OCI-LY7 (cell line): Measurements from ENCODE around the gene DET1. TPM values are rescaled to one million over a fixed set of nuclear protein-coding genes. Genes with fewer than 3 reads are reported as not detected.
"Not testable (repeated sequence)": the region's sequence is repeated elsewhere in the genome, so short reads cannot be mapped to it uniquely, and the experiment has no call there.

ENCODE experiments used
- BruUV-seq: library from RNA; stranded (reverse); fragments of 400-500 nt; replicated peaks from 2 replicates; lab custom pipeline; 2021; lab: Mats Ljungman, UMichigan
- CTCF ChIA-PET: fragments of 300-600 bp; sonication (Branson Sonifier 250); formaldehyde crosslinking; loops from one replicate; lab custom pipeline; 2022; ENCODE audit warnings: antibody characterized with exemption; ENCODE audit not compliant: unreplicated experiment; lab: Charles Lee
- POLR2A ChIA-PET: fragments of 300-600 bp; sonication (Branson Sonifier 250); formaldehyde crosslinking; loops from one replicate; lab custom pipeline; 2022; ENCODE audit warnings: antibody characterized with exemption; lab: Charles Lee
- DNase-seq: peaks from one replicate; pipeline ENCODE4 v3.0.0-alpha.2; 2015; ENCODE audit warnings: low spot score
- H2AFZ ChIP-seq: fragments of 200-600 bp; sonication (generic), shearing (Covaris generic); 2 replicates; pipeline ENCODE4 v1.6.1; 2014; ENCODE audit warnings: mild to moderate bottlenecking, antibody characterized with exemption, low read length, moderate library complexity
- H3K27ac ChIP-seq: fragments of 200-600 bp; sonication (generic); 2 replicates; pipeline ENCODE4 v1.5.1; 2014; ENCODE audit warnings: mixed run types, low read depth, mild to moderate bottlenecking, moderate library complexity, low read length, inconsistent platforms; ENCODE audit not compliant: poor library complexity, severe bottlenecking
- H3K36me3 ChIP-seq: fragments of 200-600 bp; sonication (generic); 2 replicates; pipeline ENCODE4 v1.6.1; 2014; ENCODE audit warnings: mild to moderate bottlenecking, antibody characterized with exemption, low read length, moderate library complexity, mixed read lengths; ENCODE audit not compliant: insufficient read depth
- H3K4me1 ChIP-seq: fragments of 200-600 bp; sonication (generic); 2 replicates; pipeline ENCODE4 v1.5.1; 2014; ENCODE audit warnings: mild to moderate bottlenecking, low read length; ENCODE audit not compliant: insufficient read depth, poor library complexity, severe bottlenecking
- H3K4me2 ChIP-seq: fragments of 200-600 bp; sonication (generic); 2 replicates; pipeline ENCODE4 v1.6.1; 2014; ENCODE audit warnings: mild to moderate bottlenecking, low read length
- H3K4me3 ChIP-seq: fragments of 200-600 bp; sonication (generic); 2 replicates; pipeline ENCODE4 v1.5.1; 2014; ENCODE audit warnings: mild to moderate bottlenecking, low read depth, low read length; ENCODE audit not compliant: poor library complexity, severe bottlenecking
- H3K79me2 ChIP-seq: fragments of 200-600 bp; sonication (generic); 2 replicates; pipeline ENCODE4 v1.6.1; 2016; ENCODE audit warnings: low read depth, mild to moderate bottlenecking, low read length, moderate library complexity, mixed read lengths; ENCODE audit not compliant: insufficient read depth
- H3K9me2 ChIP-seq: fragments of 200-600 bp; sonication (generic); 2 replicates; pipeline ENCODE4 v1.6.1; 2016; ENCODE audit warnings: mild to moderate bottlenecking, low read length, mixed read lengths; ENCODE audit not compliant: insufficient read depth
- H3K9me3 ChIP-seq: fragments of 200-600 bp; sonication (generic); 2 replicates; pipeline ENCODE4 v1.6.1; 2014; ENCODE audit warnings: mild to moderate bottlenecking, mixed run types, low read length, mixed read lengths
- H4K20me1 ChIP-seq: fragments of 200-600 bp; sonication (generic); 2 replicates; pipeline ENCODE4 v1.6.1; 2014; ENCODE audit warnings: mild to moderate bottlenecking, antibody characterized with exemption, low read length, moderate library complexity, mixed read lengths; ENCODE audit not compliant: insufficient read depth
- EZH2phosphoT487 ChIP-seq: fragments of 200-600 bp; sonication (generic); IDR thresholded peaks from 2 replicates; pipeline ENCODE4 v1.6.1; 2018; ENCODE audit warnings: low read depth, borderline replicate concordance, mild to moderate bottlenecking, mixed run types, antibody characterized with exemption, low read length, moderate library complexity, mixed read lengths
- intact Hi-C: fragments of 100-400 bp; cut with micrococcal nuclease; formaldehyde crosslinking; loops from one replicate; pipeline ENCODE4 v1.10.0; 2022; ENCODE audit not compliant: unreplicated experiment
- total RNA-seq, 2 experiments: library from RNA; depleted of rRNA in 1 of 2; stranded (reverse); fragments of >200 nt in 1 of 2; shearing (Covaris generic) in 1 of 2; gene quantifications; 2 replicates each; pipeline ENCODE4 v1.2.3, GENCODE V29; 2014 to 2022
- TF ChIP-seq, protein P1 (sequence below): fragments of 200-600 bp; sonication (generic); conservative IDR thresholded peaks from 2 replicates; pipeline ENCODE4 v1.5.1; 2014; ENCODE audit warnings: mild to moderate bottlenecking, antibody characterized with exemption, low read length, moderate library complexity, mixed read lengths

DET1 gene
- total RNA-seq, 2 experiments from 2014 or later = 9.7 to 9.8 TPM

DNA sequence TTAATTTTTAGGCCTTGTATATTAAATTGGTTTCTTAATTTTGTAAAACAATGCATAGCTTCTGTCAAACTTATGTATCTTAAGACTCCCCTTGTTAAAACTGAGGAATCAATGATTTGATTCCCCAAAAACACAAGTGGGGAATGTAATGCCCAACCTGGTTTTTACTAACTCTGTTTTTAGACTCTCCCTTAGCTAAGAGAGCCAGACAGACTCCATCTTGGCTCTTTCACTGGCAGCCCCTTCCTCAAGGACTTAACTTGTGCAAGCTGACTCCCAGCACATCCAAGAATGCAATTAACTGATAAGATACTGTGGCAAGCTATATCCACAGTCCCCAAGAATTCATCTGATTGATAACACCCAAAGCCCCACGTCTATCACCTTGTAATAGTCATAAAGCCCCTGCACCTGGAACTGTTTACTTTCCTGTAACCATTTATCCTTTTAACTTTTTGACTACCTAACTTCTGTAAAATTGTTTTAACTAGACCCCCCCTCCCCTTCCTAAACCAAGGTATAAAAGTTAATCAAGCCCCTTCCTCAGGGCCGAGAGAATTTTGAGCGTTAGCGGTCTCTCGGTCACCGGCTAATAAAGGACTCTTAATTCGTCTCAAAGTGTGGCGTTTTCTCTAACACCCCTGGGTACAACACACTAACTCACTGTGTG is 768 bp downstream of the DET1 start:
- Histone ChIP-seq H3K4me1 (peaks cover 12% of the 10 kb centered on the region), H2AFZ (peak overlapping the region; percentile 97), H3K4me3 (peak overlapping the region; percentile 85), H3K4me2 (peak overlapping the region; percentile 77), H3K27ac (peak overlapping the region; percentile 72)
- H3K9me3 ChIP-seq, CTCF ChIA-PET, H3K36me3 ChIP-seq, POLR2A ChIA-PET, H3K79me2 ChIP-seq, DNase-seq, H4K20me1 ChIP-seq, H3K9me2 ChIP-seq: not testable (repeated sequence)
- BruUV-seq = TSS peak; percentile 85
- intact Hi-C loops = loop anchor here (2.0 to 5.0 kb wide), 2 partner anchors 77 to 79 kb away; partner anchors contain the start of genes AEN, MRPL46 and MRPS11

DNA sequence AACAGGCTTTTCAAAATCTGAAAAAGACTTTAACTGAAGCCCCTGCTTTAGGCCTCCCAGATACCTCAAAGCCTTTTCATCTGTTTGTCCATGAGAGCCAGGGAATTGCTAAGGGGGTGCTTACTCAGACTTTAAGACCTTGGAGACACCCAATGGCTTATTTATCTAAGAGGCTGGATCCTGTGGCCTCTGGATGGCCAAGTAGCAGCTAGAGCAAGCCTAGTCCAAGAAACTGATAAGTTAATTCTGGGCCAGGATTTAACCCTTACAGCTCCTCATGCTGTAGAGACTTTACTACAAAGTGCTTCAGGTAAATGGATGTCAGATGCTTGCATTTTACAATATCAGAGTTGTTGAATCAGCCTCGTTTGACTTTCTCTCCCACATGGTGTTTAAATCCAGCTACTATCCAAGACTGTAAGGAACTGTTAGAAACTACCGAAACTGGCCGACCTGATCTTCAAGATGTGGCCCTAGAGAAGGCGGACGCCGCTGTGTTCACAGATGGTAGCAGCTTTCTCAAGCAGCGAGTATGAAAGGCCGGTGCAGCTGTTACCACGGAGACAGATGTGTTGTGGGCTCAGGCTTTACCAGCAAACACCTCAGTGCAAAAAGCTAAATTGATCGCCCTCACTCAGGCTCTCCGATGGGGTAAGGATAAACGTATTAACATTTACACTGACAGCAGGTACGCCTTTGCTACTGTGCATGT is 3.3 kb downstream of the DET1 start:
- H4K20me1 ChIP-seq = no peaks in the 10 kb centered on the region
- intact Hi-C loops = no loop called here
- H3K36me3 ChIP-seq = no peaks in the 10 kb centered on the region
- CTCF ChIA-PET = no interaction called here
- no peaks in the 10 kb centered on the region; the same call in 1 of the 2 replicates for H3K9me3 ChIP-seq
- H2AFZ ChIP-seq = no peak overlapping the region
- no peak overlapping the region for H3K27ac ChIP-seq
- no peak for TF ChIP-seq EZH2phosphoT487
- TF ChIP-seq, protein P1, sequence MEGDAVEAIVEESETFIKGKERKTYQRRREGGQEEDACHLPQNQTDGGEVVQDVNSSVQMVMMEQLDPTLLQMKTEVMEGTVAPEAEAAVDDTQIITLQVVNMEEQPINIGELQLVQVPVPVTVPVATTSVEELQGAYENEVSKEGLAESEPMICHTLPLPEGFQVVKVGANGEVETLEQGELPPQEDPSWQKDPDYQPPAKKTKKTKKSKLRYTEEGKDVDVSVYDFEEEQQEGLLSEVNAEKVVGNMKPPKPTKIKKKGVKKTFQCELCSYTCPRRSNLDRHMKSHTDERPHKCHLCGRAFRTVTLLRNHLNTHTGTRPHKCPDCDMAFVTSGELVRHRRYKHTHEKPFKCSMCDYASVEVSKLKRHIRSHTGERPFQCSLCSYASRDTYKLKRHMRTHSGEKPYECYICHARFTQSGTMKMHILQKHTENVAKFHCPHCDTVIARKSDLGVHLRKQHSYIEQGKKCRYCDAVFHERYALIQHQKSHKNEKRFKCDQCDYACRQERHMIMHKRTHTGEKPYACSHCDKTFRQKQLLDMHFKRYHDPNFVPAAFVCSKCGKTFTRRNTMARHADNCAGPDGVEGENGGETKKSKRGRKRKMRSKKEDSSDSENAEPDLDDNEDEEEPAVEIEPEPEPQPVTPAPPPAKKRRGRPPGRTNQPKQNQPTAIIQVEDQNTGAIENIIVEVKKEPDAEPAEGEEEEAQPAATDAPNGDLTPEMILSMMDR = no peak
- no peaks in the 10 kb centered on the region for H3K9me2 ChIP-seq
- peaks cover 12% of the 10 kb centered on the region for H3K4me1 ChIP-seq
- H3K4me2 ChIP-seq = no peak overlapping the region
- no peak overlapping the region for H3K4me3 ChIP-seq
- no peak for DNase-seq
- peaks cover 8% of the 10 kb centered on the region; the same call in 1 of the 2 replicates for H3K79me2 ChIP-seq
- POLR2A ChIA-PET = interaction anchor here (1.2 kb wide), 1 partner anchor 9 kb away, joined by 3 read pairs; no protein-coding TSS in a partner anchor
- no TSS peak for BruUV-seq

DNA sequence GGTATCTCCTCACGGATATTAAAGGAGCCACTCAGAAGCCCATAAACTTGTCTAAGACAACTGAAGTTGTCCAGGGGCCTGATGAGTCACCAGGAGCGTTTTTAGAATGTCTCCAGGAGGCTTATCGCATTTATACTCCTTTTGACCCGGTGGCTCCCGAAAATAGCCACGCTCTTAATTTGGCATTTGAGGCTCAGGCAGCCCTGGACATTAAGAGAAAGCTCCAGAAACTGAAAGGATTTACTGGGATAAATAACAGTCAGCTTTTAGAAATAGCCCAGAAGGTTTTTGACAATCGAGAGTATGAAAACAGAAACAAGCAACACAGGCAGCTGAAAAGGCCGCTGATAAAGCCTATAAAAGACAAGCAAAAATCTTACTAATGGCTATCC is 4.1 kb downstream of the DET1 start:
- ChIA-PET CTCF (no interaction called here), POLR2A (no interaction called here)
- no peak overlapping the region for H3K4me2 ChIP-seq
- no peaks in the 10 kb centered on the region; the same call in 1 of the 2 replicates for H3K9me3 ChIP-seq
- peaks cover 12% of the 10 kb centered on the region for H3K4me1 ChIP-seq
- H3K27ac ChIP-seq = no peak overlapping the region
- TF ChIP-seq, protein P1 = no peak
- TF ChIP-seq EZH2phosphoT487 = no peak
- DNase-seq = no peak
- intact Hi-C loops = no loop called here
- BruUV-seq = no TSS peak
- peaks cover 8% of the 10 kb centered on the region; the same call in 1 of the 2 replicates for H3K79me2 ChIP-seq
- no peak overlapping the region for H2AFZ ChIP-seq
- H4K20me1 ChIP-seq = no peaks in the 10 kb centered on the region
- H3K36me3 ChIP-seq = no peaks in the 10 kb centered on the region
- no peak overlapping the region for H3K4me3 ChIP-seq
- no peaks in the 10 kb centered on the region for H3K9me2 ChIP-seq
